ENCODE results near the gene SART1.
"Not testable (repeated sequence)": the region's sequence is repeated elsewhere in the genome, so short reads cannot be mapped to it uniquely, and the experiment has no call there.

The SART1 gene

GRCh38 chr11:65931773-65932557 is 29.6 kb upstream of the SART1 start:
- no peak for DNase-seq (ENCODE audit: low read depth in 2 of 2)

- DNase-seq (ENCODE audit: low read depth in 2 of 2) = no peak
These were observed 29.0 kb upstream of the SART1 start for GRCh38 chr11:65932558-65932919.

GRCh38 chr11:65934014-65934413 is 27.5 kb upstream of the SART1 start:
- no peak for DNase-seq (ENCODE audit: low read depth in 2 of 2)

- no peak for DNase-seq (ENCODE audit: low read depth in 2 of 2)
These were observed 23.8 kb upstream of the SART1 start for GRCh38 chr11:65937766-65938165.

GRCh38 chr11:65941720-65942310 is 19.7 kb upstream of the SART1 start:
- DNase-seq (ENCODE audit: low read depth in 2 of 2) = no peak

GRCh38 chr11:65942531-65942930 is 19.0 kb upstream of the SART1 start:
- DNase-seq (ENCODE audit: low read depth in 2 of 2) = no peak

GRCh38 chr11:65944191-65944590 is 17.3 kb upstream of the SART1 start:
- no peak for DNase-seq (ENCODE audit: low read depth in 2 of 2)

GRCh38 chr11:65944767-65945166 is 16.8 kb upstream of the SART1 start:
- no peak for DNase-seq (ENCODE audit: low read depth in 2 of 2)

GRCh38 chr11:65945430-65945911 is 16.1 kb upstream of the SART1 start, which contains the start of gene TSGA10IP:
Gene TSGA10IP, plus strand, starts transcription at chr11:65945480. Its CDS starts 196 bp downstream, at chr11:65945676.
- no peak for DNase-seq (ENCODE audit: low read depth in 2 of 2)

- no peak for DNase-seq (ENCODE audit: low read depth in 2 of 2)
These were observed 15.5 kb upstream of the SART1 start for GRCh38 chr11:65945941-65946558.

- no peak for DNase-seq (ENCODE audit: low read depth in 2 of 2)
These were observed 14.9 kb upstream of the SART1 start for GRCh38 chr11:65946655-65947054.

GRCh38 chr11:65947133-65947532 is 14.4 kb upstream of the SART1 start:
- no peak for DNase-seq (ENCODE audit: low read depth in 2 of 2)

- no peak for DNase-seq (ENCODE audit: low read depth in 2 of 2)
These were observed 13.9 kb upstream of the SART1 start for GRCh38 chr11:65947603-65948125.

- not testable (repeated sequence) for DNase-seq (ENCODE audit: low read depth in 2 of 2)
These were observed 10.8 kb upstream of the SART1 start for GRCh38 chr11:65950711-65951110.

- DNase-seq (ENCODE audit: low read depth in 2 of 2) = not testable (repeated sequence)
These were observed 9.9 kb upstream of the SART1 start for GRCh38 chr11:65951641-65952040.

GRCh38 chr11:65952052-65952521 is 9.4 kb upstream of the SART1 start:
- no peak for DNase-seq (ENCODE audit: low read depth in 2 of 2)

GRCh38 chr11:65953471-65953870 is 8.1 kb upstream of the SART1 start:
- DNase-seq (ENCODE audit: low read depth in 2 of 2) = no peak

GRCh38 chr11:65954771-65955170 is 6.8 kb upstream of the SART1 start:
- DNase-seq (ENCODE audit: low read depth in 2 of 2) = no peak

- no peak for DNase-seq (ENCODE audit: low read depth in 2 of 2)
These were observed 3.2 kb upstream of the SART1 start for GRCh38 chr11:65958291-65958690.

- no peak for DNase-seq (ENCODE audit: low read depth in 2 of 2)
These were observed 2.6 kb upstream of the SART1 start for GRCh38 chr11:65958774-65959420.

GRCh38 chr11:65960824-65961266 is 689 bp upstream of the SART1 start:
- no peak for DNase-seq (ENCODE audit: low read depth in 2 of 2)

- no peak for DNase-seq (ENCODE audit: low read depth in 2 of 2)
These were observed 619 bp downstream of the SART1 start for GRCh38 chr11:65962141-65962564.

Data from activated CD4-positive, alpha-beta T cell treated with anti-CD3 and anti-CD28 coated beads for 24 hours (primary cell).